Mesothelial cell of epicardium (in vitro differentiated cells): ENCODE data around the gene SMC3. TPM values are rescaled to one million over a fixed set of nuclear protein-coding genes. Genes with fewer than 3 reads are reported as not detected.
A peak's percentile ranks its signal among the peaks of the same experiment; 100 is the strongest.

Experiments
- DNase-seq, 2 experiments: peaks; one replicate each; pipeline ENCODE4 v3.0.0; 2021; ENCODE audit warnings: low spot score in 2 of 2; ENCODE audit not compliant: unreplicated experiment in 2 of 2
- H3K27ac Mint-ChIP-seq: 2 replicates; pipeline ENCODE4 v1.8.0; 2021; ENCODE audit warnings: mixed read lengths
- H3K27me3 Mint-ChIP-seq: 2 replicates; pipeline ENCODE4 v1.8.0; 2021; ENCODE audit warnings: low read depth, mixed read lengths
- H3K36me3 Mint-ChIP-seq: 2 replicates; pipeline ENCODE4 v1.8.0; 2021; ENCODE audit warnings: mixed read lengths
- H3K4me1 Mint-ChIP-seq: 2 replicates; pipeline ENCODE4 v1.8.0; 2021; ENCODE audit warnings: mixed read lengths
- H3K4me3 Mint-ChIP-seq: 2 replicates; pipeline ENCODE4 v1.8.0; 2021; ENCODE audit warnings: mild to moderate bottlenecking, moderate library complexity, mixed read lengths
- H3K9me3 Mint-ChIP-seq: 2 replicates; pipeline ENCODE4 v1.8.0; 2021; ENCODE audit warnings: mixed read lengths
- total RNA-seq: library from RNA; stranded (reverse); gene quantifications from 3 replicates; pipeline ENCODE4 v1.2.1, GENCODE V29; 2021
- TF ChIP-seq, protein P1 (sequence below): fragments of 200-600 bp; sonication (generic); IDR thresholded peaks from one replicate; pipeline ENCODE4 v1.5.0; 2021; ENCODE audit warnings: antibody characterized with exemption; ENCODE audit not compliant: unreplicated experiment

SMC3 gene
- total RNA-seq, 1 donor from 2014 or later: 47.2 TPM

DNA sequence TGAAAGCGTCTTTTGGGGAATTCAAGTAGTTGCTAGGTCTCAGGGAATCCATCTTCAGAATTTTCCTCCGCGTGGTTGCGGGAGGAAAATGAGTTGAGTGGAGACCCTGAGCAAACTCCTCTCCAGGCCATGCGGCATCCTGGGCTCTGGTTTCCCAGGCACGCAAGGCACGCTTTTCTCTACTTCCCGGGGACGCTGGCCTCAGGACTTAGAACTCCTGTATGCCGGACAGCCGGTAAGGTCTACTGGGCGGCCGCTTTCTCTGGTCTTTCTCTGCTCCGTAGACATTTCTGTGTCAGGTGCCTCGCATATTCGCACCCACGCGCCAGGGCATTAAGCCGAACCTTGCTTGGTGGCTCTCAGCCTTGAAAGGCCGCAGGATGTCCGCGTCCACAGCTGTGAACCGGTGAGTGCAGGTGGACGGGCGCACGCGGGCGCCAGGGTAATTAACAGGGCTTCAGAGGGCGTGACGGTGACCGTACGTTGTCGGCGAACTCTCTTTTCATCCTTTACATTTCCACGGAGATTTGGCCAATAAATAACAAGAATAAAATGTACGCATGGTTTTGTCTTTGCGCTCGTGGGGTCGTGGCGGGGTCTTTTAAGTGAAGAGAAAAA is 75.6 kb downstream of the SMC3 start:
- no peaks in the 10 kb centered on the region for H3K9me3 Mint-ChIP-seq
- peaks cover 5% of the 10 kb centered on the region for H3K27me3 Mint-ChIP-seq
- TF ChIP-seq, protein P1, sequence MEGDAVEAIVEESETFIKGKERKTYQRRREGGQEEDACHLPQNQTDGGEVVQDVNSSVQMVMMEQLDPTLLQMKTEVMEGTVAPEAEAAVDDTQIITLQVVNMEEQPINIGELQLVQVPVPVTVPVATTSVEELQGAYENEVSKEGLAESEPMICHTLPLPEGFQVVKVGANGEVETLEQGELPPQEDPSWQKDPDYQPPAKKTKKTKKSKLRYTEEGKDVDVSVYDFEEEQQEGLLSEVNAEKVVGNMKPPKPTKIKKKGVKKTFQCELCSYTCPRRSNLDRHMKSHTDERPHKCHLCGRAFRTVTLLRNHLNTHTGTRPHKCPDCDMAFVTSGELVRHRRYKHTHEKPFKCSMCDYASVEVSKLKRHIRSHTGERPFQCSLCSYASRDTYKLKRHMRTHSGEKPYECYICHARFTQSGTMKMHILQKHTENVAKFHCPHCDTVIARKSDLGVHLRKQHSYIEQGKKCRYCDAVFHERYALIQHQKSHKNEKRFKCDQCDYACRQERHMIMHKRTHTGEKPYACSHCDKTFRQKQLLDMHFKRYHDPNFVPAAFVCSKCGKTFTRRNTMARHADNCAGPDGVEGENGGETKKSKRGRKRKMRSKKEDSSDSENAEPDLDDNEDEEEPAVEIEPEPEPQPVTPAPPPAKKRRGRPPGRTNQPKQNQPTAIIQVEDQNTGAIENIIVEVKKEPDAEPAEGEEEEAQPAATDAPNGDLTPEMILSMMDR: no peak
- peaks cover 56% of the 10 kb centered on the region for H3K4me1 Mint-ChIP-seq
- peak overlapping the region; percentile 93 for H3K27ac Mint-ChIP-seq
- H3K36me3 Mint-ChIP-seq: no peaks in the 10 kb centered on the region
- H3K4me3 Mint-ChIP-seq: peak overlapping the region; percentile 84
- peak in 1 of 2 experiments; percentile 45 for DNase-seq

DNA sequence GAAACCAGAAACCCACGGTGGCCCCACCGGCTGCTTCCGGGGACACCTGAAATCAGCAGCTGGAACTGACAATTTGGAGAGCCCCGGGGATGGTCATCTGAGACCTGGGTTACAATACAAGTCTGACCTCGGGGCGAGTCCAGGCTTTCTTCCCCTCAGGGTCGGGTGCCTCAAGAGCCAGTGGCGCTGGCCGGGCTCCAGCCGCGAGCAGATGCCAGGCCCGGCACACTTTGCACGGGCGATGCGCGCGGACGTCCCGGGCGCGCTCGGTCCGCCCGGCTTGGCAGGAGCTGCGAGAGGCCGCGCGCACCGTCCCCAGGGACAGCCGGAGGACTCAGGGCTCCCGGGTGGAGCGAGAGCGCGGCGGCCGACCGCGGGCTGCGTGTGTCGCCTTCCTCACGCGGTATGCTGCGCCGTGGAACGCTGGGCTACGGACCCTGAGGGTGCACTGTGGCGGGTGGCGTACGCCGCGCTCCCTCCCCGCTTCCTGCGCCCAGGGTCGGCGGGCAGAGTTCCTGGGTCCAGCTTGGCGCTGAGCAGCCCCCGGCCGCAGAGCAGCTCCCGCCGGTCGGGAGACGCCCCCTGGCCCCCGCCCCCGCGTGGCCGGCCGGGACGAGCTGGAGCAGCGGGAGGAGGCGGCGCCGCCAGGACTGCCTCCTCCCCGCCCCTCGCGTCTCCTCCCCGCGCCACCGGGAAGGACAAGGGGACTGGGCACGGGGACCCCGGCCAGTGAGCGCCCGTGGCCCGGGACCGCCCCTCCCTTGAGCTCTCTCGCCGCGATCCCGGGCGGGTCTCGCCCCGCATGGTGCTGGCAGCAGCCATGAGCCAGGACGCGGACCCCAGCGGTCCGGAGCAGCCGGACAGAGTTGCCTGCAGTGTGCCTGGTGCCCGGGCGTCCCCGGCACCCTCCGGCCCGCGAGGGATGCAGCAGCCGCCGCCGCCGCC is 76.4 kb downstream of the SMC3 start, which contains the start of gene RBM20:
Gene RBM20 (plus strand): TSS at position 684 of the 945 bp plus-strand sequence. CDS start 119 bp downstream, at position 803.
- TF ChIP-seq, protein P1: no peak
- Mint-ChIP-seq H3K36me3 (no peaks in the 10 kb centered on the region), H3K9me3 (no peaks in the 10 kb centered on the region), H3K4me3 (peak within 1 kb of the TSS; percentile 86), H3K4me1 (peaks cover 64% of the 10 kb centered on the region), H3K27ac (peak within 1 kb of the TSS; percentile 95), H3K27me3 (peaks cover 5% of the 10 kb centered on the region)
- peak; percentile 48 to 71 for DNase-seq

GRCh38 chr10:110644598-110645462 is 77.3 kb downstream of the SMC3 start:
- Mint-ChIP-seq H3K9me3 (no peaks in the 10 kb centered on the region), H3K4me3 (peak overlapping the region; percentile 86), H3K4me1 (peaks cover 72% of the 10 kb centered on the region), H3K27me3 (peaks cover 5% of the 10 kb centered on the region), H3K27ac (peak overlapping the region; percentile 95), H3K36me3 (no peaks in the 10 kb centered on the region)
- TF ChIP-seq, protein P1: no peak
- no peak for DNase-seq

GRCh38 chr10:110646417-110647135 is 79.1 kb downstream of the SMC3 start:
- Mint-ChIP-seq H3K27ac (peak overlapping the region; percentile 80), H3K4me3 (peak overlapping the region; percentile 53), H3K27me3 (peaks cover 5% of the 10 kb centered on the region), H3K9me3 (no peaks in the 10 kb centered on the region), H3K4me1 (peaks cover 76% of the 10 kb centered on the region), H3K36me3 (no peaks in the 10 kb centered on the region)
- TF ChIP-seq, protein P1: no peak
- no peak for DNase-seq

- Mint-ChIP-seq H3K9me3 (no peaks in the 10 kb centered on the region), H3K4me1 (peaks cover 74% of the 10 kb centered on the region), H3K36me3 (no peaks in the 10 kb centered on the region), H3K27me3 (peaks cover 5% of the 10 kb centered on the region), H3K4me3 (peak overlapping the region; percentile 16), H3K27ac (peak overlapping the region; percentile 48)
- TF ChIP-seq, protein P1: no peak
- no peak for DNase-seq
These were observed 79.6 kb downstream of the SMC3 start for GRCh38 chr10:110647136-110647430.
